T-helper 1 cell treated with Interleukin-12 subunit alpha and Interleukin-12 subunit beta and Interleukin-4 antibody, amounts not matched to agents 30 μg/mL and 1 μg/mL, for 36 hours (primary cell): Measurements from ENCODE around the gene DCAF11.
"Not testable (repeated sequence)": the region's sequence is repeated elsewhere in the genome, so short reads cannot be mapped to it uniquely, and the experiment has no call there.

Source experiments
- H3K27ac Mint-ChIP-seq: one replicate; pipeline ENCODE4 v1.8.0; 2021; ENCODE audit warnings: mild to moderate bottlenecking, mixed read lengths
- H3K27me3 Mint-ChIP-seq: one replicate; pipeline ENCODE4 v1.8.0; 2021; ENCODE audit warnings: low read depth, mixed read lengths
- H3K36me3 Mint-ChIP-seq: one replicate; pipeline ENCODE4 v1.8.0; 2021; ENCODE audit warnings: low read depth, mixed read lengths
- H3K4me1 Mint-ChIP-seq: one replicate; pipeline ENCODE4 v1.8.0; 2021; ENCODE audit warnings: low read depth, mixed read lengths
- H3K4me3 Mint-ChIP-seq: one replicate; pipeline ENCODE4 v1.8.0; 2021; ENCODE audit warnings: mild to moderate bottlenecking, moderate library complexity, mixed read lengths
- H3K9me3 Mint-ChIP-seq: one replicate; pipeline ENCODE4 v1.8.0; 2021; ENCODE audit warnings: mixed read lengths

Gene DCAF11

GRCh38 chr14:24098927-24099813 is 15.4 kb upstream of the DCAF11 start:
- peaks cover 15% of the 10 kb centered on the region for H3K4me1 Mint-ChIP-seq
- no peaks in the 10 kb centered on the region for H3K27me3 Mint-ChIP-seq
- H3K27ac Mint-ChIP-seq, result no peak overlapping the region
- no peaks in the 10 kb centered on the region for H3K9me3 Mint-ChIP-seq
- peaks cover 44% of the 10 kb centered on the region for H3K36me3 Mint-ChIP-seq
- H3K4me3 Mint-ChIP-seq, result no peak overlapping the region

GRCh38 chr14:24100197-24100981 is 14.2 kb upstream of the DCAF11 start:
- Mint-ChIP-seq H3K36me3 (peaks cover 46% of the 10 kb centered on the region), H3K27me3 (no peaks in the 10 kb centered on the region), H3K4me3 (no peak overlapping the region), H3K9me3 (peaks cover 3% of the 10 kb centered on the region), H3K4me1 (peaks cover 15% of the 10 kb centered on the region), H3K27ac (no peak overlapping the region)

- Mint-ChIP-seq H3K4me3 (no peak overlapping the region), H3K27me3 (no peaks in the 10 kb centered on the region), H3K27ac (no peak overlapping the region), H3K4me1 (peaks cover 13% of the 10 kb centered on the region), H3K9me3 (peaks cover 3% of the 10 kb centered on the region), H3K36me3 (peaks cover 43% of the 10 kb centered on the region)
These were observed 13.5 kb upstream of the DCAF11 start for GRCh38 chr14:24100982-24101494.

GRCh38 chr14:24102357-24103048 is 12.1 kb upstream of the DCAF11 start:
- peaks cover 11% of the 10 kb centered on the region for H3K4me1 Mint-ChIP-seq
- H3K4me3 Mint-ChIP-seq, result no peak overlapping the region
- H3K27me3 Mint-ChIP-seq, result no peaks in the 10 kb centered on the region
- H3K27ac Mint-ChIP-seq, result no peak overlapping the region
- peaks cover 3% of the 10 kb centered on the region for H3K9me3 Mint-ChIP-seq
- H3K36me3 Mint-ChIP-seq, result peaks cover 40% of the 10 kb centered on the region

GRCh38 chr14:24103451-24103850 is 11.1 kb upstream of the DCAF11 start:
- Mint-ChIP-seq H3K4me3 (no peak overlapping the region), H3K27me3 (no peaks in the 10 kb centered on the region)

GRCh38 chr14:24105609-24106239 is 8.9 kb upstream of the DCAF11 start:
- H3K9me3 Mint-ChIP-seq, H3K4me3 Mint-ChIP-seq, H3K27me3 Mint-ChIP-seq: not testable (repeated sequence)
- Mint-ChIP-seq H3K36me3 (peaks cover 31% of the 10 kb centered on the region), H3K27ac (peak overlapping the region; percentile 55), H3K4me1 (peaks cover 23% of the 10 kb centered on the region)

More at GRCh38 chr14:24103451-24103850, 11.1 kb upstream of the DCAF11 start:
- Mint-ChIP-seq H3K9me3 (peaks cover 3% of the 10 kb centered on the region), H3K4me1 (peaks cover 14% of the 10 kb centered on the region), H3K36me3 (peaks cover 37% of the 10 kb centered on the region), H3K27ac (peak overlapping the region; percentile 29)

GRCh38 chr14:24106672-24107271 is 7.8 kb upstream of the DCAF11 start:
- peaks cover 31% of the 10 kb centered on the region for H3K36me3 Mint-ChIP-seq
- no peak overlapping the region for H3K27ac Mint-ChIP-seq
- no peak overlapping the region for H3K4me3 Mint-ChIP-seq
- H3K27me3 Mint-ChIP-seq, result no peaks in the 10 kb centered on the region
- H3K4me1 Mint-ChIP-seq, result peaks cover 27% of the 10 kb centered on the region
- H3K9me3 Mint-ChIP-seq, result peaks cover 3% of the 10 kb centered on the region

- Mint-ChIP-seq H3K36me3 (peaks cover 19% of the 10 kb centered on the region), H3K27me3 (no peaks in the 10 kb centered on the region), H3K9me3 (peaks cover 3% of the 10 kb centered on the region), H3K27ac (peak overlapping the region; percentile 96), H3K4me1 (peaks cover 29% of the 10 kb centered on the region), H3K4me3 (peak overlapping the region; percentile 25)
These were observed 6.2 kb upstream of the DCAF11 start for GRCh38 chr14:24108336-24108874.

- Mint-ChIP-seq H3K36me3 (peaks cover 8% of the 10 kb centered on the region), H3K27ac (no peak overlapping the region), H3K4me3 (no peak overlapping the region), H3K27me3 (no peaks in the 10 kb centered on the region), H3K4me1 (peaks cover 29% of the 10 kb centered on the region), H3K9me3 (no peaks in the 10 kb centered on the region)
These were observed 4.5 kb upstream of the DCAF11 start for GRCh38 chr14:24110060-24110459.

GRCh38 chr14:24110523-24110922 is 4.1 kb upstream of the DCAF11 start:
- Mint-ChIP-seq H3K4me1 (peaks cover 29% of the 10 kb centered on the region), H3K36me3 (peaks cover 10% of the 10 kb centered on the region), H3K27ac (no peak overlapping the region), H3K27me3 (no peaks in the 10 kb centered on the region), H3K9me3 (no peaks in the 10 kb centered on the region), H3K4me3 (no peak overlapping the region)

GRCh38 chr14:24113379-24113800 is 1.2 kb upstream of the DCAF11 start:
- no peaks in the 10 kb centered on the region for H3K9me3 Mint-ChIP-seq
- peak overlapping the region; percentile 98 for H3K4me3 Mint-ChIP-seq
- no peaks in the 10 kb centered on the region for H3K27me3 Mint-ChIP-seq
- peaks cover 35% of the 10 kb centered on the region for H3K4me1 Mint-ChIP-seq
- H3K36me3 Mint-ChIP-seq, result peaks cover 26% of the 10 kb centered on the region
- H3K27ac Mint-ChIP-seq, result peak overlapping the region; percentile 100

GRCh38 chr14:24113801-24114531 is 611 bp upstream of the DCAF11 start:
- peak overlapping the region; percentile 100 for H3K27ac Mint-ChIP-seq

More at GRCh38 chr14:24113801-24114531, 611 bp upstream of the DCAF11 start:
- no peaks in the 10 kb centered on the region for H3K27me3 Mint-ChIP-seq
- H3K9me3 Mint-ChIP-seq, result no peaks in the 10 kb centered on the region
- peaks cover 31% of the 10 kb centered on the region for H3K36me3 Mint-ChIP-seq
- H3K4me3 Mint-ChIP-seq, result peak overlapping the region; percentile 98
- H3K4me1 Mint-ChIP-seq, result peaks cover 32% of the 10 kb centered on the region
